Measurements from ENCODE around the gene FAM43A.
A peak's percentile ranks its signal among the peaks of the same experiment; 100 is the strongest.

The FAM43A gene

DNA sequence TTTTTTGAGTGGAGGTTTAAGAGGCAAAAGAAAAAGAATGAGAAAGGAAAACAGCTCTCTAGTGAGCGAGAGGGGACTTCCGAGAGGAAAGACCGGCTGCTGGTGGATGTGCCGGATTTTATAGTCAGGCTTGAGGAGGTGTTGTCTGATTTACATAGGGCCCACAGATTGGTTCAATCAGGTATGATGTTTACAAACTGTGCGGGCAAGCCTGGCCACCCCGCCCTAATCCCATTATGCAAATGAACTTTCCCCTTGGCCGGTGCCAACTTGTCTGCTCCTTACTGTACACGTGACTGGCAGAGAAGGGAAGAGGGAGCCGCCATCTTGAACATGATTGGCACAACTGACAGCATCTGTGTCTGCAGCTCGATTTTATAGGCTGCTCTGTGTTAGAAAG, 44.7 kb downstream of the FAM43A start:
- Histone ChIP-seq H3K4me2 (ENCODE audit: low read length) (peak overlapping the region; percentile 60), H3K27ac (ENCODE audit: low read depth, low read length) (peak overlapping the region; percentile 68), H3K9me3 (ENCODE audit: control insufficient read depth, insufficient read depth, low read length) (peaks cover 10% of the 10 kb centered on the region), H3K9me2 (replicated peaks; ENCODE audit: control insufficient read depth, low read length) (no peaks in the 10 kb centered on the region), H3K27me3 (ENCODE audit: control insufficient read depth, low read length) (peaks cover 7% of the 10 kb centered on the region), H3K79me2 (ENCODE audit: control insufficient read depth, low read length) (no peaks in the 10 kb centered on the region), H3K4me3 (ENCODE audit: low read length) (peak overlapping the region; percentile 38), H3F3A (ENCODE audit: control insufficient read depth, insufficient read depth) (peaks cover 33% of the 10 kb centered on the region), H3K4me1 (ENCODE audit: control insufficient read depth, low read length) (peaks cover 58% of the 10 kb centered on the region), H4K20me1 (ENCODE audit: control insufficient read depth, insufficient read depth, low read depth, low read length) (no peaks in the 10 kb centered on the region), H3K36me3 (ENCODE audit: control insufficient read depth, low read length) (no peaks in the 10 kb centered on the region)
- TF ChIP-seq EZH2phosphoT487 (IDR thresholded peaks at IDR 0.05; ENCODE audit: borderline replicate concordance, low read length), result no peak
- TF ChIP-seq CTCF (IDR thresholded peaks at IDR 0.05; ENCODE audit: low read depth, low read length, poor library complexity, severe bottlenecking), result no peak

DNA sequence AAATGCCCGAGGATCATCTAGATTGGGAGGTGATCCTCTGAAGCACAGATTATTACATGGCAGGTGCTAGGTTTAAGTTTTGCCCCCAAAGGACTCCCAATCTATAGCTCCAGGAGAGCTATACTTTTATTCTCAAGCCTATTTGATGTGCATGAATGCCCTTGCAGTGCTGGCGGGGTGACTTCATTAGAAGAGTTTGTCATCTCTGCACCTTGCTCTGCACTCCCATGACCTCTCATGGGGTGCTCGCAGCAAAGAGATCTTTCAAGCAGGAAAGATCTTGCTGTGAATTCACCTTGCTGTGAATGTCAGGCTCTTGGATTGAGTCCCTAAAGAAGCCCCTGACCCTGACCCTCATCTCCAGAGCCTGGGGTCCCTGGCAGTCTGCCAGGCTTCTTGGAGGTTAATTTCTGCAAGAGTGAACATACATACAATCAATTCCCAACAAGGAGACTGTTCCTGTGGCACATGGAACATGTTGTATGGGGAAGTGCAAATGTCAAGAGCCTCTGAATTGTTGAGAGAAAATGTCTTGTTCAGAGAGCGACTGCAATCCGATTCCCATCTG, 45.9 kb downstream of the FAM43A start:
- no peaks in the 10 kb centered on the region for H4K20me1 ChIP-seq (ENCODE audit: control insufficient read depth, insufficient read depth, low read depth, low read length)
- TF ChIP-seq EZH2phosphoT487 (IDR thresholded peaks at IDR 0.05; ENCODE audit: borderline replicate concordance, low read length), result no peak
- TF ChIP-seq CTCF (IDR thresholded peaks at IDR 0.05; ENCODE audit: low read depth, low read length, poor library complexity, severe bottlenecking), result no peak
- H3K36me3 ChIP-seq (ENCODE audit: control insufficient read depth, low read length), result no peaks in the 10 kb centered on the region
- peaks cover 69% of the 10 kb centered on the region for H3K4me1 ChIP-seq (ENCODE audit: control insufficient read depth, low read length)
- peaks cover 43% of the 10 kb centered on the region for H3F3A ChIP-seq (ENCODE audit: control insufficient read depth, insufficient read depth)
- no peaks in the 10 kb centered on the region for H3K9me2 ChIP-seq (replicated peaks; ENCODE audit: control insufficient read depth, low read length)
- peak overlapping the region; percentile 38 for H3K4me3 ChIP-seq (ENCODE audit: low read length)
- peak overlapping the region; percentile 68 for H3K27ac ChIP-seq (ENCODE audit: low read depth, low read length)
- H3K27me3 ChIP-seq (ENCODE audit: control insufficient read depth, low read length), result peaks cover 7% of the 10 kb centered on the region
- H3K79me2 ChIP-seq (ENCODE audit: control insufficient read depth, low read length), result no peaks in the 10 kb centered on the region
- H3K4me2 ChIP-seq (ENCODE audit: low read length), result peak overlapping the region; percentile 60
- peaks cover 16% of the 10 kb centered on the region for H3K9me3 ChIP-seq (ENCODE audit: control insufficient read depth, insufficient read depth, low read length)

DNA sequence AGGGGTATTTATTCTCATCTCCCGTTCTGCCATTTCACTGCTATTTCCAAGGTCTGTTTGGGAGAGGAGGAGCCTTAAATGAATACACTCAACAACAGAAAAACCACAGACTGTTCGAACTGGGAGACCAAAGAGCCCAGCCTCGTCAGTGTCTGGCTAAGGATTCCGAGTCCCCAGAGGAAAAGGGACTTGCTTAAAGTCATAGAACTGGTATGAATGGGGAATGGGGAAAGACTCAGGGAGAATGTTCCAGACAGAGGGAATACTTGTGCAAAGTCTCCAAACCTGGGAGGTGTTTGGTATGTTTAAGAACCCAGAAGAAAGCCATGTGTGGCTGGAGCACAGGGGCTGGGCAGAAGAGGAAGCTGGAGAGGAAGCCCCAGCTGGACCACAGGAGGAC, 46.9 kb downstream of the FAM43A start:
- peak overlapping the region; percentile 38 for H3K4me3 ChIP-seq (ENCODE audit: low read length)
- TF ChIP-seq EZH2phosphoT487 (IDR thresholded peaks at IDR 0.05; ENCODE audit: borderline replicate concordance, low read length), result no peak
- no peak for TF ChIP-seq CTCF (IDR thresholded peaks at IDR 0.05; ENCODE audit: low read depth, low read length, poor library complexity, severe bottlenecking)
- peaks cover 78% of the 10 kb centered on the region for H3K4me1 ChIP-seq (ENCODE audit: control insufficient read depth, low read length)
- no peaks in the 10 kb centered on the region for H3K36me3 ChIP-seq (ENCODE audit: control insufficient read depth, low read length)
- peaks cover 51% of the 10 kb centered on the region for H3F3A ChIP-seq (ENCODE audit: control insufficient read depth, insufficient read depth)
- H4K20me1 ChIP-seq (ENCODE audit: control insufficient read depth, insufficient read depth, low read depth, low read length), result no peaks in the 10 kb centered on the region
- peak overlapping the region; percentile 68 for H3K27ac ChIP-seq (ENCODE audit: low read depth, low read length)
- H3K9me2 ChIP-seq (replicated peaks; ENCODE audit: control insufficient read depth, low read length), result no peaks in the 10 kb centered on the region
- peak overlapping the region; percentile 60 for H3K4me2 ChIP-seq (ENCODE audit: low read length)
- H3K27me3 ChIP-seq (ENCODE audit: control insufficient read depth, low read length), result peaks cover 7% of the 10 kb centered on the region
- H3K79me2 ChIP-seq (ENCODE audit: control insufficient read depth, low read length), result no peaks in the 10 kb centered on the region
- H3K9me3 ChIP-seq (ENCODE audit: control insufficient read depth, insufficient read depth, low read length), result peaks cover 16% of the 10 kb centered on the region
